AG04450 (cell line): Measurements from ENCODE around the gene NRBP1. TPM values are rescaled to one million over a fixed set of nuclear protein-coding genes. Genes with fewer than 3 reads are reported as not detected.

Experiments used
- CTCF ChIA-PET: fragments of 300-600, 350-600 bp; formaldehyde crosslinking; extraction: SDS; loops from one replicate; lab custom pipeline; 2022; ENCODE audit warnings: antibody characterized with exemption, inconsistent platforms; lab: Charles Lee
- POLR2A ChIA-PET: fragments of 350-600 bp; formaldehyde crosslinking; extraction: SDS; loops from one replicate; lab custom pipeline; 2021; ENCODE audit warnings: antibody characterized with exemption, inconsistent platforms; lab: Yijun Ruan, JAX
- DNase-seq: peaks from one replicate; pipeline ENCODE4 v3.0.0-alpha.2; 2011; ENCODE audit warnings: low read depth, low spot score
- H3K27ac ChIP-seq: one replicate; pipeline ENCODE4 v1.5.1; 2012; ENCODE audit warnings: low read depth, low read length, control low read depth
- H3K27me3 ChIP-seq: one replicate; pipeline ENCODE4 v1.6.0; 2012; ENCODE audit warnings: low read length; ENCODE audit not compliant: control insufficient read depth, insufficient read depth
- H3K4me3 ChIP-seq: 2 replicates; pipeline ENCODE4 v1.5.1; 2011; ENCODE audit warnings: mild to moderate bottlenecking, low read depth, low read length, control low read depth
- H3K9me3 ChIP-seq: 2 replicates; pipeline ENCODE4 v1.5.1; 2012; ENCODE audit warnings: low read length; ENCODE audit not compliant: control insufficient read depth, insufficient read depth
- CTCF ChIP-seq: IDR thresholded peaks from 2 replicates; pipeline ENCODE4 v1.5.1; 2011; ENCODE audit warnings: low read depth, low read length, control low read depth, inconsistent platforms
- polyA plus RNA-seq: library from polyadenylated mRNA; depleted of rRNA; stranded (reverse); fragments of >200 nt; gene quantifications from 2 replicates; pipeline ENCODE4 v1.2.3, GENCODE V29; 2011

Gene NRBP1
- polyA plus RNA-seq, 1 experiment, result 181 TPM

DNA sequence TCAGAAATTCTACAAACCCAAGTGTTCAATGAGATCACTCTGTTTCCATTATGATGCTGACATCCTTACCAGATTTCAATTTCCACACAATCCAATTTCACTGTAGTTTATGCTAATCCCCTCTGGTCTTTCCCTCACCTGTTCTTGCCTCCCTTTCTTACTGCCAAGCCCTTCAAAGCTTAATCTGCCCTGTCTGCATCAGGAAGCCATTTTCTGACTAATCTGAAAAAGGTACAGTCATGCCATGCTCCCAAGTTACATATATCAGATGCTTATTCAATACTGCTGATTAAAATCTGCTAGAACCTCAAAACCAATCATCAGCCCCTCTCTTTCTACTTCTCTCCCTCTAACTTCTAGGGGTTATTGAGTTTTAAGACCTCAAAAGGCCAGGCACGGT is 22.7 kb downstream of the NRBP1 start:
- Histone ChIP-seq H3K27me3 (no peaks in the 10 kb centered on the region), H3K27ac (no peak overlapping the region), H3K4me3 (no peak overlapping the region), H3K9me3 (no peaks in the 10 kb centered on the region)
- ChIA-PET CTCF (no interaction called here), POLR2A (no interaction called here)
- no peak for TF ChIP-seq CTCF
- no peak for DNase-seq

GRCh38 chr2:27453968-27454367 is 25.5 kb downstream of the NRBP1 start:
- H3K9me3 ChIP-seq, result no peaks in the 10 kb centered on the region
- DNase-seq, result no peak
- no peak overlapping the region for H3K4me3 ChIP-seq
- no peak overlapping the region for H3K27ac ChIP-seq
- H3K27me3 ChIP-seq, result no peaks in the 10 kb centered on the region
- POLR2A ChIA-PET, result interaction anchor here (1.7 kb wide), 1 partner anchor 26 kb away, joined by 3 read pairs; the partner anchor contains the start of gene NRBP1
- no peak for TF ChIP-seq CTCF
- CTCF ChIA-PET, result no interaction called here

DNA sequence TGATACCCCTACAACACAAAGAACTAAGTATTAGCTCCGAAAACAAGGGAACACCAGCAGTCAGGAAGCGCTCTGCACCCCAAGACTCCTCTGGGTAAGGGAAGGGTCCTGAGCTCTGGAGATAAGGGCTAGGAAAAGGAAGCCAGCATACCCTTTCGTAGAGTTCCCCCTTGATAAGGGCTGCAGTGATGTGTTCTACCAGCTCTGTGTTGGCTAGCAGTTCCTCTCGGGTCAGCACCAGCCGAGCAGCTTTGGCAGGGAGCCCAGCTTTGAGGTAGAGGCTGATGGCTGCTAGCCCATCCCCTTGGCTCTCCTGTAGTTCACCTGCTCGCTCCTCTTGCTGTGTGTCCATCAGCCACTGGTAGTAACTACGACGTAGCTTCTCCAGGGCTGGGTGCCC is 32.7 kb downstream of the NRBP1 start:
- no peaks in the 10 kb centered on the region for H3K9me3 ChIP-seq
- no peaks in the 10 kb centered on the region for H3K27me3 ChIP-seq
- ChIA-PET CTCF (no interaction called here), POLR2A (interaction anchor here (0.5 kb wide), 1 partner anchor 71 kb away, joined by 7 read pairs; no protein-coding TSS in a partner anchor)
- no peak for DNase-seq
- H3K4me3 ChIP-seq, result no peak overlapping the region
- H3K27ac ChIP-seq, result no peak overlapping the region
- no peak for TF ChIP-seq CTCF

DNA sequence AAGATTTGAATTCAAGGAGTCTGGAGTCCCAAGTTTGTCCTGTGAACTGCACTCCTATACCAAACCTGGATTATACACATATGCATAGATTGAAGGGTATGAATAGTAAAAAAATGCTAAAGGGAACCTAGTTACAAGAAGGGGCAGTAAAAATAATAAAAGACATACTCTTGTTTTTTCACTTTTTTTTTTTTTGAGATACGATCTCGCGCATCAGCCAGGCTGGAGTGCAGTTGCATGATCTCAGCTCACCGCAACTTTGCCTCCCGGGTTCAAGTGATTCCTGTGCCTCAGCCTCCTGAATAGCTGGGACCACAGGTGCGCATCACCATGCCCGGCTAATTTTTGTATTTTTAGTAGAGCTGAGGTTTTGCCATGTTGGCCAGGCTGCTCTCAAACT is 36.0 kb downstream of the NRBP1 start:
- no peak for TF ChIP-seq CTCF
- H3K9me3 ChIP-seq, result no peaks in the 10 kb centered on the region
- H3K27me3 ChIP-seq, result no peaks in the 10 kb centered on the region
- no peak overlapping the region for H3K27ac ChIP-seq
- POLR2A ChIA-PET, result no interaction called here
- CTCF ChIA-PET, result interaction anchor here (0.6 kb wide), 1 partner anchor 1211 kb away, joined by 3 read pairs; no protein-coding TSS in a partner anchor
- no peak for DNase-seq
- H3K4me3 ChIP-seq, result no peak overlapping the region

GRCh38 chr2:27471961-27472360 is 43.5 kb downstream of the NRBP1 start:
- no peaks in the 10 kb centered on the region for H3K27me3 ChIP-seq
- no peak overlapping the region for H3K27ac ChIP-seq
- no peak overlapping the region for H3K4me3 ChIP-seq
- TF ChIP-seq CTCF, result no peak
- POLR2A ChIA-PET, result no interaction called here
- no peaks in the 10 kb centered on the region for H3K9me3 ChIP-seq
- CTCF ChIA-PET, result no interaction called here
- no peak for DNase-seq
